Measurements from ENCODE around the gene TPT1. TPM values are rescaled to one million over a fixed set of nuclear protein-coding genes. Genes with fewer than 3 reads are reported as not detected.
A peak's percentile ranks its signal among the peaks of the same experiment; 100 is the strongest.
"Not testable (repeated sequence)": the region's sequence is repeated elsewhere in the genome, so short reads cannot be mapped to it uniquely, and the experiment has no call there.

Gene TPT1
- polyA plus RNA-seq (ENCODE audit: insufficient read depth in 1 of 5, insufficient read length in 5 of 5, low replicate concordance in 1 of 5) = over 10,000 TPM in 1 of 5 donors, 1,000 to 10,000 TPM in 4; 7,824 to 10,165 (median 9,025) TPM
- long read RNA-seq, donor 1, full-length matches to known transcripts = 4,908 of 6,064 reads
- long read RNA-seq, donor 1, partial matches to known transcripts = 1,037 of 6,064 reads
- long read RNA-seq, donor 1, other reads (novel, unspliced or antisense) = 119 of 6,064 reads
- long read RNA-seq, donor 2, full-length matches to known transcripts = 2,275 of 2,642 reads
- long read RNA-seq, donor 2, partial matches to known transcripts = 302 of 2,642 reads
- long read RNA-seq, donor 2, other reads (novel, unspliced or antisense) = 65 of 2,642 reads
- long read RNA-seq, donor 3, full-length matches to known transcripts = 3,182 of 3,900 reads
- long read RNA-seq, donor 3, partial matches to known transcripts = 614 of 3,900 reads
- long read RNA-seq, donor 3, other reads (novel, unspliced or antisense) = 104 of 3,900 reads
- long read RNA-seq, donor 4, full-length matches to known transcripts = 2,375 of 3,043 reads
- long read RNA-seq, donor 4, partial matches to known transcripts = 605 of 3,043 reads
- long read RNA-seq, donor 4, other reads (novel, unspliced or antisense) = 63 of 3,043 reads
- long read RNA-seq, donor 5, full-length matches to known transcripts = 4,565 of 5,642 reads
- long read RNA-seq, donor 5, partial matches to known transcripts = 937 of 5,642 reads
- long read RNA-seq, donor 5, other reads (novel, unspliced or antisense) = 140 of 5,642 reads
- long read RNA-seq, donor 6, full-length matches to known transcripts = 4,458 of 5,279 reads
- long read RNA-seq, donor 6, partial matches to known transcripts = 648 of 5,279 reads
- long read RNA-seq, donor 6, other reads (novel, unspliced or antisense) = 173 of 5,279 reads
- long read RNA-seq, donor 7, full-length matches to known transcripts = 710 of 913 reads
- long read RNA-seq, donor 7, partial matches to known transcripts = 196 of 913 reads
- long read RNA-seq, donor 7, other reads (novel, unspliced or antisense) = 7 of 913 reads
- long read RNA-seq, donor 8, full-length matches to known transcripts = 1,443 of 1,802 reads
- long read RNA-seq, donor 8, partial matches to known transcripts = 319 of 1,802 reads
- long read RNA-seq, donor 8, other reads (novel, unspliced or antisense) = 40 of 1,802 reads

DNA sequence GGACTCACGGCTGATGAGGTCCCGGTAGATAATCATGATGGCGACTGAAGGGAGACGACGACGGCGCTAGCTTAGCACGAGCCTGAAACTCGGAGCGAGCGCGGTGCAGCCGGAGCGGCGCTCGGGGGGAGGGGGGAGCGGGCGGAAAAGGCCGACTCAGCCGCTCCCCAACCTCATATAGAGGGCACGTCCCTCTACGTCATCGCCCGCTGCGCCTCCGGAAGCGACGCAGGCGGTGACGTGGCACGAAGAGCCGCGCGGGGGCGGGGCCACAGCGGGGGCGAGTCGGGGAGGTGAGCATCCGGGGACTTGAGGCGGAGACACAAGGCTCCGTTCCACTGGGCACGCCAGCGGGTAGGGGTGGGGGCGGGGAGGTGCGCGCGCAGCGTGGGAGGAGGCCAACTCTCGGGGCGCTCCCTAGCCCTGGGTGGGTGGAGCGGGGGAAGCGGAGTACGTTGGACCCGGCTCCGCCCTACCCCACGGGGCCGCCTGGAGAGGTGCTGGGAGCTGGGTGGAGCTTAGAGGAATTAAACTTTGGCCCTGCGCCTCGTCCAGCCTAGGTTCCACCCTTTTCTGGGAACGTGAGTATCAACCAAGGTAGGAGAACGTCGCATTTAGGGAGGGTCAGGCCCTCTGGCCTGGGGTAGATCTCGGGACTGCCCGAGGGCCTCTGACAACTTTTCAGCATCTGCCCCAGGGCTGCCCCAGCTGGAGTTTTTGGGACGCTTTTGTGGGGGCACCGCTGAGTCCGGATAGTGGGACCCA is at the start of gene TPT1:
TPT1 (minus strand) TSS at position 150 of the 765 bp plus-strand sequence; CDS start at position 36, 114 bp downstream.
- peak; percentile 99 to 100 for DNase-seq

DNA sequence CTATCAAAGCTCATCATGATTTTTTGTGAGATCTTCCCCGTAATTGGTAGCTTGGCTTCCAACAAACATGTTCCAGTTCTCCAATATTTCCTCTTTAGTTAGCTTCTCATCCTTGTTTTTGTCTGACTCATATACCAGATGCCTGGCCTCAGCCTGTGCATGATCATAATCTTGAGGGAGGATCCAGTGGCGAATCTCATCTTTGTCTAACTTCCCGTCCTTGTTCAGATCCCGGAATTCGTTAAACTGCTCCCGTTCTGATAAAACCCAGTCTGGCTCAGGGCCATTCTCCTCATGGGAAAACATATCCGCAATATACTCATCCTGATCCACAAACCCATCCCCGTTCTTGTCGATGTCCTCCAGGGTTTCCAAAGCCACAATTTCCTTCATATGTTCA is 49.4 kb upstream of the TPT1 start:
- not testable (repeated sequence) for DNase-seq

DNA sequence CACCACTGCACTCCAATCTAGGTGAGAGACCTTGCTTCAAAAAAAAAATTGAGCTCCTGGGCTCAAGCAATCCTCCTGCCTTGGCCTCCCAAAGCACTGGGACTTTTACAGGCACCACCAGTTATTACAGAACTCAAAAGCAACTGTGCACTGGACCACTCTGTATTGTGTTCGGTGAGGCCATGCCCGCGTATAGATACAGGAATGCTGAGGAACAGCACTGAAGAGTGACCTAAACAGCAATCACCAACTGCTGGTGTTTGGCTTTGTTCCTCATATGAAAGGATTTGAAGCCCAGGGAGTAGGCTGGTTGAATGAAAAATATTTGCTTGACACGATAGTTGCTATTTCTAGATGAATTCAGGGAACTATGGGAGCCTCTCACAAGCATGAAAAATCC is 47.7 kb upstream of the TPT1 start:
- no peak for DNase-seq

DNA sequence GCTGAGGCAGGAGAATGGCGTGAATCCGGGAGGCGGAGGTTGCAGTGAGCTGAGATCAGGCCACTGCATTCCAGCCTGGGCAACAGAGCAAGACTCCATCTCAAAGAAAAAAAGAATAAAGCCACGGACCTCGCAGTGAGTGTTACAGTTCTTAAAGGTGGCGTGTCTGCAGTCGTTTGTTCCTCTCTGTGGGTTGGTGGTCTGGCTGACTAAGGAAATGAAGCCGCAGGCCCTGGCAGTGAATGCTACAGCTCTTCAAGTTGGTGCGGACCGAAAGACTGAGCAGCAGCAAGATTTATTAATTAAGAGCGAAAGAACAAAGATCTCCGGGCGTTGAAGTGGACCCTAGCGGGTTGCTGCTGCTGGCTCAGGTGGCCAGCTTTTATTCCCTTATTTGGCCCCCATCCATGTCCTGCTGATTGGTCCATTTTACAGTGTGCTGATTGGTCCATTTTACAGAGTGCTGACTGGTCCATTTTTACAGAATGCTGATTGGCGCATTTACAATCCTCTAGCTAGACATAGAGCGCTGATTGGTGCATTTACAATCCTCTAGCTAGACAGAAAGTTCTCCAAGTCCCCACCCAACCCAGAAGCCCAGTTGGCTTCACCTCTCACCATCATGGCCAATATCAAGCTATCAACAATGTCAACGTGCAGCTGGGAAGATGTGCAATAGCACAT is 46.1 kb upstream of the TPT1 start:
- DNase-seq = not testable (repeated sequence)

DNA sequence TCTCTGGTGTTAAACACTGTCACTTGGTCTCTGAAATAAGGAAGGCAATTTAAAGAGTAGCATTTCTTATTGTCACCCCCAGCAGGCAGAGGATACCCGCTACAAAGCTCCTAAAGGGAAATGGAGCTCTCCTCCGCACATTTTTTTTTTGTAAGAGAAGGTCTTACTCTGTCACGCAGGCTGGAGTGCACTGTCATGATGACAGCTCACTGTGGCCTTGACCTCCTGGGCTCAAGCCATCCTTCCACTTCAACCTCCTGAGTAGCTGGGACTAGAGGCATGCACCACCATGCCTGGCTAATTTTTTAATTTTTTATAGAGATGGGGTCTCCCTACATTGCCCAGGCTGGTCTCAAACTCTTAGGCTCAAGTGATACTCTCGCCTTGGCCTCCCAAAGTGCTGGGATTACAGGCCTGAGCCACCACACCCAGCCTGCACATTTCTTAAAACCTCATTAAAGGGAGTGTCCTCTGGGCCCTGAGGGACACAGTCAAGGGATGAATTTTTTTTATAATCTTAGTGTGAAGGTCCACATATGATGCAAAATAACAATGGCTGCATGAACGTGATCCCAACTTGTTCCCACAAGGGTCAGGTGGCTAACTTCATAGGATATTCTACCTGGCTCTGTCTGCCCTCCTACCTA is 45.0 kb upstream of the TPT1 start:
- DNase-seq = no peak

DNA sequence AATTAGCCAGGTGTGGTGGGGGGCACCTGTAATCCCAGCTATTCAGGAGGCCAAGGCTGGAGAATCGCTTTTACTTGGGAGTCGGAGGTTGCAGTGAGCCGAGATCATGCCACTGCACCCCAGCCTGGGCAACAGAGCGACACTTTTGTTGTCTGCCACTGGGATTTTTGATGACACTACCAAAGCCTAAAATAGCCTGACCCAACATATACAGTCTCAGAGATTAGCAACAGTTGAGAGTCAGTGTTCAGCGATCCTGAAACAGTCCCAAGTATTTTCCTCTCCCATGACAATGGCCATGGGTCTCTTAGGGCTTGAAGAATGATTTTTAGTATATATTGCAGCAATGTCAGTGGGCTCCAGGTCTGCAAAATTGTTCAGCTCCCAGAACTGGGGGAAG is 44.3 kb upstream of the TPT1 start:
- DNase-seq = no peak

DNA sequence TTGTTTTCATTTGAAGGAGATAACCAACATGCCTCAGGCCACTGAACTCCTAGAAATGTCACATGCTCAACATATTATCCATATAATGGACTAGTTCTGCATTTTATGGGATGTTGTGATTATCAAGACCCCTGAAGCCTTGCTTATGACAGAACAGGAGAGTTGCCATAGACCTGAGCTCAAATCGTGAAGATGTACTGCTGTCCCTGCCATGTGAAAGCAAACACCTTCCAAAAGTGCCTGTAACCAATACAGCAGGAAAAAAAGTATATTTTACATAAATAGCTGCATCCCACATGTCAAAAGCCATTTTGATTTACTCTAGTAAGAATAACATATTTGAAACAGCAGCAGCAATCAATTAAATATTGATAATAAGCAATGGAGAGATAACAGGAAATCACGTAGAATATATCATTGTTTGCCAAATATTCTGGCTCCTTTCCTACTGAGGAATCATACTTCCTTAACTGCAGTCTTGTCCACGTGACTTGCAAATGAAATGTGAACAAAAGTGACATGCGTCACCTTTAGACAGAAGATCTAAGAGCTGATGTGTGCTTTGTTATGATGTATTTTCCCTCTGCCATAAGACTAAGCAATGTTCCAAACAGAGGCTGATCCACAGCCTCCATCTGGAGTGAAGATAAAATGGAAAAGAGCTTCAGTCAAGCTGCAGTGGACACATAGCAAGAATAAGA is 43.6 kb upstream of the TPT1 start:
- no peak for DNase-seq

DNA sequence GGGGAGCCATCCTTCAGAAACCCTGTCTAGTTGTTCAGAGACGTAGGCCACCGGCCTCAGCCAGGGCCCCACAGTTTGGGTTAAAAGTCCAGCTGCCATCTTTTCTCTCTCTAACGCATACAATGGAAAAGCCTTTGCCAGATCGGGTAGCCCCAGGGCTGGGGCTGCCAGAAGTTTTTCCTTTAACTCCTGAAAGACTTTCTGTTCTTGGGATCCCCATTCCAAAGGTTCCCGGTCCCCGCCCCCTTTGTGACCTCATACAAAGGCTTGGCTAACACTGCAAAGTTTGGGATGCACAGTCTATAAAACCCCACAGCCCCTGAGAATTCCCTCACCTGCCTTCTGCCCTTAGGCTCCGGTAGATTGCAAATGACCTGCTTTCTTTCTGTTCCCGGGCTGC is 41.8 kb upstream of the TPT1 start:
- not testable (repeated sequence) for DNase-seq

DNA sequence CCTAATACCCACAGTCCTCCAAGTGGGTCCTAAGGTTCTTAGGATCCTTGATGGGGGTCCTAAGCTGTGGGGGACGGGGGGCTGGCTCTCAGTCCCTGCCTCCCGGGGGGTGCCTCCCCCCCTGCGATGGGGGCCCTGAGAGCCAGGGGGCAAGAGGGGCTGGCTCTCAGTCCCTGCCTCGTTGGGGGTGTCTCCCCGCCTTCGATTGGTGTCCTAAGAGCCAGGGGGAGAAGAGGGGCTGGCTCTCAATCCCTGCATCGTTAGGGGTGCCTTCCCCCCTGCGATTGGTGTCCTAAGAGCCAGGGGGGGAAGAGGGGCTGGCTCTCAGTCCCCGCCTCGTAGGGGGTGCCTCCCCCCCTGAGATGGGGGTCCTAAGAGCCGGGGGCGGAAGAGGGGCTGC is 40.2 kb upstream of the TPT1 start:
- DNase-seq = no peak

DNA sequence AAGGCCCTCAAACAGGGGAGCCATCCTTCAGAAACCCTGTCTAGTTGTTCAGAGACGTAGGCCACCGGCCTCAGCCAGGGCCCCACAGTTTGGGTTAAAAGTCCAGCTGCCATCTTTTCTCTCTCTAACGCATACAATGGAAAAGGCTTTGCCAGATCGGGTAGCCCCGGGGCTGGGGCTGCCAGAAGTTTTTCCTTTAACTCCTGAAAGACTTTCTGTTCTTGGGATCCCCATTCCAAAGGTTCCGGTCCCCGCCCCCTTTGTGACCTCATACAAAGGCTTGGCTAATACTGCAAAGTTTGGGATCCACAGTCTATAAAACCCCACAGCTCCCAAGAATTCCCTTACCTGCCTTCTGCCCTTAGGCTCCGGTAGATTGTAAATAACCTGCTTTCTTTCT is 39.7 kb upstream of the TPT1 start:
- not testable (repeated sequence) for DNase-seq

DNA sequence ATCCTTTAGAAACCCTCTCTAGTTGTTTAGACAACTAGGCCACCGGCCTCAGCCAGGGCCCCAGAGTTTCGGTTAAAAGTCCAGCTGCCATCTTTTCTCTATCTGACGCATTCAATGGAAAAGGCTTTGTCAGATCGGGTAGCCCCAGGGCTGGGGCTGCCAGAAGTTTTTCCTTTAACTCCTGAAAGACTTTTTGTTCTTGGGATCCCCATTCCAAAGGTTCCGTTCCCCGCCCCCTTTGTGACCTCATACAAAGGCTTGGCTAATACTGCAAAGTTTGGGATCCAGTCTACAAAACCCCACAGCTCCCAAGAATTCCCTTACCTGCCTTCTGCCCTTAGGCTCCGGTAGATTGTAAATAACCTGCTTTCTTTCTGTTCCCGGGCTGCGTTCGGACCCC is 38.5 kb upstream of the TPT1 start:
- not testable (repeated sequence) for DNase-seq

DNA sequence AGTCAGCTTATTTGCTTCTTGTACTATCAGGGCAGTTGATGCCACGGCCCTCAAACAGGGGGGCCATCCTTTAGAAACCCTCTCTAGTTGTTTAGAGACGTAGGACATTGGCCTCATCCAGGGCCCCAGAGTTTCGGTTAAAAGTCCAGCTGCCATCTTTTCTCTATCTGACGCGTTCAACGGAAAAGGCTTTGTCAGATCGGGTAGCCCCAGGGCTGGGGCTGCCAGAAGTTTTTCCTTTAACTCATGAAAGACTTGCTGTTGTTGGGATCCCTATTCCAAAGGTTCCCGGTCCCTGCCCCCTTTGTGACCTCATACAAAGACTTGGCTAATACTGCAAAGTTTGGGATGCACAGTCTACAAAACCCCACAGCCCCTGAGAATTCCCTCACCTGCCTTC is 37.8 kb upstream of the TPT1 start:
- DNase-seq = not testable (repeated sequence)

DNA sequence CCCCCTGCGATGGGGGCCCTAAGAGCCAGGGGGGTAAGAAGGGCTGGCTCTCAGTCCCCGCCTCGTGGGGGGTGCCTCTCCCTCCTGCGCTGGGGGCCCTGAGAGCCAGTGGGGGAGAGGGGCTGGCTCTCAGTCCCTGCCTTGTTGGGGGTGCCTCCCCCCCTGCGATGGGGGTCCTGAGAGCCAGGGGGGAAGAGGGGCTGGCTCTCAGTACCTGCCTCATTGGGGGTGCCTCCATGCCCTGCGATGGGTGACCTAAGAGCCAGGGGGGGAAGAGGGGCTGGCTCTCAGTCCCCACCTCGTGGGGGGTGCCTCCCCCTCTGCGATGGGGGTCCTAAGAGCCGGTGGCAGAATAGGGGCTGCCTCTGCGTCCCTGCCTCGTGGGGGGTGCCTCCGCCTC is 36.3 kb upstream of the TPT1 start:
- not testable (repeated sequence) for DNase-seq

DNA sequence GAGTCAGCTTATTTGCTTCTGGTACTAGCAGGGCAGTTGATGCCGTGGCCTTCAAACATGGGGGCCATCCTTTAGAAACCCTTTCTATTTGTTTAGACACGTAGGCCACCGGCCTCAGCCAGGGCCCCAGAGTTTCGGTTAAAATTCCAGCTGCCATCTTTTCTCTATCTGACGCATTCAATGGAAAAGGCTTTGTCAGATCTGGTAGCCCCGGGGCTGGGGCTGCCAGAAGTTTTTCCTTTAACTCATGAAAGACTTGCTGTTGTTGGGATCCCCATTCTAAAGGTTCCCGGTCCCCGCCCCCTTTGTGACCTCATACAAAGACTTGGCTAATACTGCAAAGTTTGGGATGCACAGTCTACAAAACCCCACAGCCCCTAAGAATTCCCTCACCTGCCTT is 35.7 kb upstream of the TPT1 start:
- DNase-seq = not testable (repeated sequence)

DNA sequence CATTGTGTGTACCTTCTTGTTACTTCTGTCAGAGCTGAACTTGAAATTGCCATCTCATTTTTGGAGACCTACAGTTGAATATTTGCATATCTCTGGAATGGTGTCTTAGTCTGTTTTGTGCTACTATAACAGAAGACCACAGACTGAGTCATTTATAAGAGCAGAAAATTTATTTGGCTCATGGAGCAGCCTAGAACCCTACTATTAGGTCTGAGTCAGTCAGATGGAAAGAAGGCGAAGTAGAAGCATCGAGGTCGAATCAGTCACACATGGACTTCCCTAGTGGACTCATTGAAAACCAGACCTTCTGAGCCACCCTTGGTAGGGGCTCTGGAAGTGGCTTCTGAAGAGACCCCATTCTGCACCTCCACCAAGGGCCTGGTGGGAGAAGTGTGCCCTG is 33.9 kb upstream of the TPT1 start:
- DNase-seq = no peak

DNA sequence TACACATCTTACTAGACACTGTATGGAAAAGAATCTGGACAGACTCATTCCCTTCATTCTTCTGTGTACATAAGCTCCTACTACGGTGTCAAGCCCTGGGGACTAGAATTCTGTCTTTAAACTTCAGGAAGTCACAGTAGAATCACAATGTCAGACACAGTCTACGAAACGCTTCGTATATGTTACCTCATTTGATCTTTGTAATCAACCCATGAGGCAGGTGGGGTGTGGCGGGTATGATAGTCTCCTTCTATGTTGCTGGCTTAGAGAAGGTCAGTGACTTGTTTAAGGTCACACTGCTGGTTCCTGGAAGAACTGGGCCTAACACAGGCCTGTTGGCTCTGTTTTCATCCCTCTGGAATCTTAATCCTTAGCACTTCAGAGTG is 32.2 kb upstream of the TPT1 start:
- DNase-seq = no peak

DNA sequence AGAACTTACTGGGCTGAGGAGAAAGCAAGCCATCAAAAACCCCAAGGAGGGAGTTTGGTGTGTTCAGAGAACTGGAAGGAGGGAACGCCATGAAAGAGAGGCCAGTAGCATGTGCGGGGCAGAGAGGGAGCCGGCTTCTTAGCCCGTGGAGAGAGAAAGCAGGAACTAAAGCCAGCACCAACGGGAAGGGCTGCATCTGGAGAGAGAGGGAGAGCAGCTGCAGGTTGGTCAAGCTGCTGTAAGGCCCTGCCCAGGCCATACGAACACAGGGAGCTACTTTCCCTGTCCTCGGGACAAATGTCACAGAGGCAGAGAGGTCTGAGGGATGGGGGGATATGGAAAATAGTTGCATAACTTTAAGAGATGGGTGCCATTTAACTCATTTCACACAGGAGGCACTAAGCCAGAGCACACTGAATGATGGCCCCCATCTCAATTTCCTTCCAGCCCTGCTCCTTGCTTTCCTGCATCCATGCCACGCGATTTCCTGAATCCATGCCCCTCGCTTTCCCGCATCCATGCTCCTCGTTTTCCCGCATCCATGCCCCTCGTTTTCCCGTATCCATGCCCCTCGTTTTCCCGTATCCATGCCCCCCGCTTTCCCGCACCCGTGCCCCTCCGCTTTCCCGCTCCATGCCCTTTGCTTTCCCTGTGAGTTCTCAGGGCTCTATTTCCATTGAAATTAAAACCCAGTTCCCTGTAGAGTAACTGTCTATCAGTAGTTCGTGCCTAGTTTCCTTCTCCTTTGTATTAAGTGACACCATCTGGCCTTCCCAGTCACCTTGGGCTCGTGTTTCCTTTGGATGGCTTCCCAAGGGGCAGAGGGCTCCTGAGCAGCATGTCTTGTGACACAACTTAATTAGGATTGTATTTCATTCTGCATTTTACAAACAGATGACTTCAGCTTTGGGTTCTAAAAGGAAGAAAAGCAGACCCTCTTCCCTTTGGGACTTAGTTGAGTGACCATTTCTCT is 31.5 kb upstream of the TPT1 start:
- no peak for DNase-seq

DNA sequence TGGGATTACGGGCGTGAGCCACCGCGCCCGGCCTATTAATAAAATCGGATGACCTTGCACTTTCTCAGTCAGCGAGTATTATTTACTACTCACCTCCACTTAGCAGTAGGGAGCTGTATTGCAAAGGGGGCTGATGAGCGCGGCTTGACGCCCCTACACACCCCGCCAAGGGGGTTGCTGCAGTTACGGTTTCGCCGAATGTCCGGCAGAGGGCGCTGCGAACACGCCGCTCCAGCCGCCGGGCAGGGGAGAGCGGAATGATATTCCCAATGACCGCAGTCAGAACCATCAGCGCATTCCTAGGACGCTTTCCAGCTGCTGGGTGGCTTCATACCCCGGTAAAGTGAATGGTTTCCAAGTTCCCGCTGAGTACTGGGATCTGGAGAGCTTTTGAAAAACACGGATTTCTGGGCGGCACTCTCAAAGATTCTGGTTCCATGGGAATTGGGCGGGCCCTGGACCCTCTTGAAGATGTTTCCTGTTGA is 30.0 kb upstream of the TPT1 start:
- DNase-seq = peak; percentile 54 to 60
